Fibroblast of mammary gland (primary cell): ENCODE results near the gene TBXAS1.
A peak's percentile ranks its signal among the peaks of the same experiment; 100 is the strongest.

Experiments used
- DNase-seq: peaks from one replicate; pipeline ENCODE4 v3.0.0-alpha.2; 2010; ENCODE audit warnings: low read depth
- H3K4me3 ChIP-seq: 2 replicates; pipeline ENCODE4 v1.5.1; 2011; ENCODE audit warnings: low read depth, mild to moderate bottlenecking, low read length, moderate library complexity; ENCODE audit not compliant: control insufficient read depth
- CTCF ChIP-seq: conservative IDR thresholded peaks from 2 replicates; pipeline ENCODE4 v1.5.1; 2011; ENCODE audit warnings: low read depth, low read length, inconsistent platforms; ENCODE audit not compliant: control insufficient read depth, insufficient read depth

TBXAS1 gene

DNA sequence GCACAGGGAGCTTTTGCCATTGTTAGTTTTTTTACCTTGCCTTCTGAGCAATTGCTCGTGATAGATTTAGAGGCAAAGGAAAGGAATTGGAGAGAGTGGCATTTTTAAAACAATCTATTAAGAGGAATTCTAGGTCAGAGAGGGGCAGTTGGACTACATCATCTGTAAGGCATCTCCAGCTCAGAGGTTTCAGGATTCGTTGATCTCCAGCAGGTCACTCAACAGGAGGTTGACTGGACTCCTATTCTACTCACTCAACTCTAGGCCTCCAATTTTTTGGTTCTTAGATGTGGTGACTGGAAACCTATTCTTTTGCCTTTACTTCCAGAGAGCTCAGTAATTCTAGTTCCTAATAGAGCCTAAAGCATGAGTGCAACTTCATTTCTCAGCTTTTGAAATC, 42.8 kb downstream of the TBXAS1 start:
- no peak for TF ChIP-seq CTCF
- no peak overlapping the region for H3K4me3 ChIP-seq
- peak; percentile 49 for DNase-seq

DNA sequence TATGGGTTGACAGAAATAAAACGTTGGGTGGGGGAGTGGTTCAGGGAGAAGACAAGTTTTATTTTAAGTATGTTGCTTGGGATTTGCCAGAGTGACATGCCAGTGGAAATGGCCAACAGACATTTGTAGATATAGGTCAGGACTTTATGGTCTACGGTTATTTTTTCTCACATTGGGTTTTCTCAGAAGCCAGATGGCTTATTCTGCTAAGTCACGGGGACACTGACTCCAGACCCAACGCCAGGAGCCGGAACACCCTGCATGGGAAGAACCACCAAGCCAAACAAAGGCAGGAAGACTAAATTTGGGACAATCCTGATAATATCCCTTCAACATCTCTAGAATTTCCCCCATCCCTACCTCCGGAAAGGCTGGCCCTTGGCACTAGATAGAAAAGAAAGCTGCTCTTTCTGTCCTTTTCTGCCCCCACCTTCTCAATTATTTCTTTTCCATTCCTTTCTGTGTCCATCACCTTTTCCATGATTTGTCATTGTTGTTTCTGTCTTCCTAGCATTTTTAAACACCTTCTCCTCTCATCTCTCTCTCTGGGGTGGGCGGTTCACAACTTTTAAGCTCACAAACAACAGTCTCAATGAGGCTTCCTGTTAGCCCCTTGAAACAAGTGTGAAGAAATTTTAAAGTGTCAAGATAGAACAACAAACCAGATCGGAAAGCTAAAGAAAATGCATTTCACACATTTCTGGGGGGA, 44.7 kb downstream of the TBXAS1 start:
- TF ChIP-seq CTCF = no peak
- no peak for DNase-seq

GRCh38 chr7:139874302-139874629, 45.2 kb downstream of the TBXAS1 start:
- no peak for DNase-seq
- no peak for TF ChIP-seq CTCF
- H3K4me3 ChIP-seq = no peak overlapping the region

More for the DNA sequence above, 44.7 kb downstream of the TBXAS1 start:
- no peak overlapping the region for H3K4me3 ChIP-seq

DNA sequence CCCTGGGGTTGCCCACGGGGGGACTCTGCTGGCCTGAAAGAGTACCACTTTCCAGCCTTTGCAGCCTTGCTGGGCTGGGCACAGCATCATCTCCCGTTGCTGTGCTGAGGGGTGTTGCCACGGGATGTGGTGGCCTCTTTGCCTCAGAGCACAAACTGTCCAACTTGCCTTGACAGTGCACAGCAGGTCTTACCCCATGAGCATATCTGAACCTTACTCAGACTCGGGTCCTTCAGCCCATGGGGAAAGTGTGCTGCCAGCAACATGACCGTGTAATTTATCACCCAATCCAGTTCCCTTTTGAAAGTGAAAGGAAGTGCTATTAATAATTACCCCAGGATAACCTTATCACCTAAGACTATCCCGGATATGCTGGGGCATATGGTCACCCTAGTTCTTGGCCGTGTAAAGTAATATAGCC, 46.8 kb downstream of the TBXAS1 start:
- TF ChIP-seq CTCF = no peak
- DNase-seq = no peak
- no peak overlapping the region for H3K4me3 ChIP-seq

GRCh38 chr7:139876622-139877283, 47.7 kb downstream of the TBXAS1 start:
- TF ChIP-seq CTCF = no peak
- H3K4me3 ChIP-seq = no peak overlapping the region
- DNase-seq = peak; percentile 71

- no peak for DNase-seq
- H3K4me3 ChIP-seq = no peak overlapping the region
- TF ChIP-seq CTCF = no peak
These were observed 54.8 kb downstream of the TBXAS1 start for GRCh38 chr7:139883814-139884213.
